Measurements from ENCODE around the gene FBXL17. TPM values are rescaled to one million over a fixed set of nuclear protein-coding genes. Genes with fewer than 3 reads are reported as not detected.

Gene FBXL17
- total and polyA plus RNA-seq, 9 of the 15 experiments (the other 6 are each of a cell fraction or from before 2014, with no cell fraction given) = 0.32 to 5.4 (median 1.8) TPM

GRCh38 chr5:108421713-108422112 is 39.8 kb upstream of the FBXL17 start (continued):
- TF ChIP-seq ZNF592 (IDR thresholded peaks at IDR 0.05) = peak; percentile 70
- TF ChIP-seq E2F3 (CRISPR knock-in tag; IDR thresholded peaks at IDR 0.05) = peak; percentile 74; the same call in 1 of the 2 replicates
- peak; percentile 86 for TF ChIP-seq SMAD4 (CRISPR knock-in tag; conservative IDR thresholded peaks at IDR 0.05)
- TF ChIP-seq CREB3 (tag; conservative IDR thresholded peaks at IDR 0.05; ENCODE audit: low read depth) = peak; percentile 73; the same call in 1 of the 2 replicates
- TF ChIP-seq PML (IDR thresholded peaks at IDR 0.05; ENCODE audit: low read length) = no peak
- peak; percentile 62; the same call in 1 of the 2 replicates for TF ChIP-seq ZNF239 (CRISPR knock-in tag; IDR thresholded peaks at IDR 0.05)
- TF ChIP-seq RREB1 (CRISPR knock-in tag; IDR thresholded peaks at IDR 0.05) = 0 out of 2 replicates have a peak, but pooled peaks have one; percentile 39
- peak; percentile 81 for TF ChIP-seq ZNF41 (CRISPR knock-in tag; conservative IDR thresholded peaks at IDR 0.05)
- peak; percentile 91 for TF ChIP-seq DMBX1 (CRISPR knock-in tag; IDR thresholded peaks at IDR 0.05; ENCODE audit: borderline replicate concordance)
- peak; percentile 77; the same call in 1 of the 2 replicates for TF ChIP-seq THRB (CRISPR knock-in tag; conservative IDR thresholded peaks at IDR 0.05)
- TF ChIP-seq ZNF583 (CRISPR knock-in tag; IDR thresholded peaks at IDR 0.05) = peak; percentile 79
- TF ChIP-seq NFXL1 (CRISPR knock-in tag; IDR thresholded peaks at IDR 0.05) = peak; percentile 61; the same call in 1 of the 2 replicates
- TF ChIP-seq ETV1 (tag; conservative IDR thresholded peaks at IDR 0.05; ENCODE audit: low read depth) = peak; percentile 16; the same call in 1 of the 2 replicates
- TF ChIP-seq ZNF444 (CRISPR knock-in tag; IDR thresholded peaks at IDR 0.05) = no peak
- TF ChIP-seq ID3 (CRISPR knock-in tag; IDR thresholded peaks at IDR 0.05) = no peak
- TF ChIP-seq ID3 (tag; IDR thresholded peaks at IDR 0.05) = peak; percentile 66; the same call in 1 of the 2 replicates

Measured in K562 (cell line).